Liver (tissue), 9 donors: ENCODE measurements around the gene VPS4B. TPM values are rescaled to one million over a fixed set of nuclear protein-coding genes. Genes with fewer than 3 reads are reported as not detected.

Source experiments
- DNase-seq: peaks from one replicate; pipeline ENCODE4 v3.0.0-alpha.2; 2017; ENCODE audit warnings: low spot score
- H3K27ac ChIP-seq, 2 donors: one replicate each; pipeline ENCODE4 v1.7.0; 2013; ENCODE audit warnings: inconsistent platforms in 2 of 2, low read length in 2 of 2, control low read depth in 1 of 2, low read depth in 1 of 2, mild to moderate bottlenecking in 1 of 2
- H3K27me3 ChIP-seq, 4 donors: one replicate each; pipeline versions ENCODE4 v1.6.1 to v1.7.0; 2013; ENCODE audit warnings: low read length in 3 of 4, inconsistent platforms in 1 of 4, mild to moderate bottlenecking in 1 of 4, moderate library complexity in 1 of 4; ENCODE audit not compliant: control insufficient read depth in 4 of 4, insufficient read depth in 4 of 4
- H3K36me3 ChIP-seq, 4 donors: one replicate each; pipeline versions ENCODE4 v1.6.1 to v1.7.0; 2013; ENCODE audit warnings: low read length in 3 of 4, mild to moderate bottlenecking in 3 of 4, low read depth in 1 of 4, moderate library complexity in 1 of 4; ENCODE audit not compliant: control insufficient read depth in 4 of 4, insufficient read depth in 3 of 4
- H3K4me1 ChIP-seq, 4 donors: one replicate each; pipeline versions ENCODE4 v1.6.1 to v1.7.0; 2013; ENCODE audit warnings: low read length in 3 of 4, mild to moderate bottlenecking in 3 of 4, moderate library complexity in 1 of 4; ENCODE audit not compliant: control insufficient read depth in 4 of 4, insufficient read depth in 4 of 4
- H3K4me3 ChIP-seq, 3 donors: one replicate each; pipeline versions ENCODE4 v1.6.1 to v1.7.0; 2013; ENCODE audit warnings: low read length in 3 of 3, control low read depth in 1 of 3, low read depth in 1 of 3, mild to moderate bottlenecking in 1 of 3
- H3K9ac ChIP-seq, 2 donors: one replicate each; pipeline ENCODE4 v1.7.0; 2013; ENCODE audit warnings: low read length in 2 of 2, mild to moderate bottlenecking in 2 of 2, moderate library complexity in 2 of 2, control low read depth in 1 of 2, low read depth in 1 of 2
- H3K9me3 ChIP-seq, 4 donors: one replicate each; pipeline versions ENCODE4 v1.6.1 to v1.7.0; 2013; ENCODE audit warnings: low read length in 3 of 4; ENCODE audit not compliant: control insufficient read depth in 4 of 4
- EGR1 ChIP-seq, 2 donors: IDR thresholded peaks; 2 replicates each; pipeline ENCODE4 v1.6.1; 2016 to 2018; ENCODE audit warnings: antibody characterized with exemption in 2 of 2, low read depth in 2 of 2
- FOXA1 ChIP-seq: IDR thresholded peaks from 2 replicates; pipeline ENCODE4 v1.6.1; 2016; ENCODE audit warnings: antibody characterized with exemption
- FOXA2 ChIP-seq: IDR thresholded peaks from 2 replicates; pipeline ENCODE4 v1.6.1; 2016; ENCODE audit warnings: antibody characterized with exemption
- GABPA ChIP-seq, 2 donors: IDR thresholded peaks in 1 of 2; conservative IDR thresholded peaks in 1 of 2; 2 replicates each; pipeline ENCODE4 v1.6.1; 2016; ENCODE audit warnings: antibody characterized with exemption in 2 of 2, mild to moderate bottlenecking in 1 of 2, moderate library complexity in 1 of 2
- HNF4A ChIP-seq, 2 donors: conservative IDR thresholded peaks; 2 replicates each; pipeline ENCODE4 v1.6.1; 2016; ENCODE audit warnings: antibody characterized with exemption in 2 of 2, mild to moderate bottlenecking in 2 of 2
- HNF4G ChIP-seq: IDR thresholded peaks from 2 replicates; pipeline ENCODE4 v1.6.1; 2016; ENCODE audit warnings: antibody characterized with exemption
- JUND ChIP-seq, 2 donors: IDR thresholded peaks; 2 replicates each; pipeline ENCODE4 v1.6.1; 2016; ENCODE audit warnings: antibody characterized with exemption in 2 of 2
- NR2F2 ChIP-seq: IDR thresholded peaks from 2 replicates; pipeline ENCODE4 v1.6.1; 2016; ENCODE audit warnings: antibody characterized with exemption
- RAD21 ChIP-seq, 2 donors: IDR thresholded peaks; 2 replicates each; pipeline ENCODE4 v1.6.1; 2016; ENCODE audit warnings: antibody characterized with exemption in 2 of 2, mild to moderate bottlenecking in 2 of 2
- SP1 ChIP-seq: IDR thresholded peaks from 2 replicates; pipeline ENCODE4 v1.6.1; 2018; ENCODE audit warnings: antibody characterized with exemption, mild to moderate bottlenecking
- TAF1 ChIP-seq: conservative IDR thresholded peaks from 2 replicates; pipeline ENCODE4 v1.6.1; 2016; ENCODE audit warnings: antibody characterized with exemption, mild to moderate bottlenecking
- YY1 ChIP-seq: IDR thresholded peaks from 2 replicates; pipeline ENCODE4 v1.6.1; 2016; ENCODE audit warnings: antibody characterized with exemption, mild to moderate bottlenecking
- WGBS: extraction: QIAGEN DNeasy Blood & Tissue Kit; methylation state at CpG from one replicate; pipeline ENCODE4 v1.1.7; 2013; 5-methylcytosine and 5-hydroxymethylcytosine counted together
- polyA plus RNA-seq, 2 donors: library from polyadenylated mRNA; stranded (reverse) in 1 of 2; unstranded in 1 of 2; fragments of 200-250 nt in 1 of 2; fragments of >200 nt in 1 of 2; fragmentation: Nextera tagmentation in 1 of 2; extraction: Ambion mirVana in 1 of 2; gene quantifications; one replicate each; pipeline versions ENCODE4 v1.2.1 to v1.2.3, GENCODE V29; 2013 to 2015
- total RNA-seq, 2 donors: library from RNA; depleted of rRNA; stranded (reverse); fragments of >200 nt; gene quantifications; one replicate each; pipeline ENCODE4 v1.2.3, GENCODE V29; 2014
- TF ChIP-seq, protein P1 (sequence below): IDR thresholded peaks from 2 replicates; pipeline ENCODE4 v1.6.1; 2016; ENCODE audit warnings: antibody characterized with exemption
- TF ChIP-seq, protein P2 (sequence below): IDR thresholded peaks from 2 replicates; pipeline ENCODE4 v1.6.1; 2016; ENCODE audit warnings: antibody characterized with exemption
- TF ChIP-seq, protein P3 (sequence below): fragments of 150-350 bp; IDR thresholded peaks from 2 replicates; pipeline ENCODE4 v1.5.1; 2017; ENCODE audit warnings: improper control_type of control experiment, low read depth, low read length; ENCODE audit not compliant: missing input control
- TF ChIP-seq, protein P4 (sequence below): IDR thresholded peaks from 2 replicates; pipeline ENCODE4 v1.6.1; 2016; ENCODE audit warnings: antibody characterized with exemption, mild to moderate bottlenecking
- donor health status: healthy.
- donor health status: healthy.
- donor health status: healthy.
- donor health status: healthy.
- donor health status: healthy.

Gene VPS4B
- total and polyA plus RNA-seq, 4 donors = 12.2 to 20.6 (median 18.2) TPM

DNA sequence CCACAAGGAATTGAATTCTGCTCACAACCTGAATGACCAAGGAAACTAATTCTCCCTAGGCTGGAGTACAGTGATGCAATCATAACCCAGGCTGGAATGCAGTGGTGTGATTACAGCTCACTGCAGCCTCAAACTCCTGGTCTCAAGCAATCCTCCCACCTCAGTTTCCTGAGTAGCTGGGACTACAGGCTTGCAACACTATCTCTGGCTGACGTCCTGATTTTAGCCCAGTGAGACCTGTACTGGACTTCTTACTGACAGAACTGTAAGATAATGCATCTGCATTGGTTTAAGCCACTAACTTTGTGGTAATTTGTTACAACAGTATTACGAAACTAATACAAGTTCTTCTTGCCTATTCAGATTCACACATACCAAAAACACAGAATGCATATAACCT lies 45.7 kb downstream of the VPS4B start:
- Histone ChIP-seq H3K9me3 (peaks cover 0 to 3% (median 0%) of the 10 kb centered on the region in 4 donors), H3K36me3 (peaks cover 0 to 2% (median 0%) of the 10 kb centered on the region in 4 donors), H3K9ac (no peak overlapping the region), H3K4me1 (no peaks in the 10 kb centered on the region), H3K27ac (no peak overlapping the region), H3K27me3 (no peaks in the 10 kb centered on the region), H3K4me3 (no peak overlapping the region)
- WGBS = 82% methylated on average over 2 of the region's 2 CpGs
- TF ChIP-seq EGR1 (IDR thresholded peaks at IDR 0.05; ENCODE audit: low read depth in 2 of 2) = no peak
- TF ChIP-seq, protein P1, sequence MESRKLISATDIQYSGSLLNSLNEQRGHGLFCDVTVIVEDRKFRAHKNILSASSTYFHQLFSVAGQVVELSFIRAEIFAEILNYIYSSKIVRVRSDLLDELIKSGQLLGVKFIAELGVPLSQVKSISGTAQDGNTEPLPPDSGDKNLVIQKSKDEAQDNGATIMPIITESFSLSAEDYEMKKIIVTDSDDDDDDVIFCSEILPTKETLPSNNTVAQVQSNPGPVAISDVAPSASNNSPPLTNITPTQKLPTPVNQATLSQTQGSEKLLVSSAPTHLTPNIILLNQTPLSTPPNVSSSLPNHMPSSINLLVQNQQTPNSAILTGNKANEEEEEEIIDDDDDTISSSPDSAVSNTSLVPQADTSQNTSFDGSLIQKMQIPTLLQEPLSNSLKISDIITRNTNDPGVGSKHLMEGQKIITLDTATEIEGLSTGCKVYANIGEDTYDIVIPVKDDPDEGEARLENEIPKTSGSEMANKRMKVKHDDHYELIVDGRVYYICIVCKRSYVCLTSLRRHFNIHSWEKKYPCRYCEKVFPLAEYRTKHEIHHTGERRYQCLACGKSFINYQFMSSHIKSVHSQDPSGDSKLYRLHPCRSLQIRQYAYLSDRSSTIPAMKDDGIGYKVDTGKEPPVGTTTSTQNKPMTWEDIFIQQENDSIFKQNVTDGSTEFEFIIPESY = no peak
- no peak for TF ChIP-seq HNF4G
- TF ChIP-seq TAF1 = no peak
- TF ChIP-seq, protein P2, sequence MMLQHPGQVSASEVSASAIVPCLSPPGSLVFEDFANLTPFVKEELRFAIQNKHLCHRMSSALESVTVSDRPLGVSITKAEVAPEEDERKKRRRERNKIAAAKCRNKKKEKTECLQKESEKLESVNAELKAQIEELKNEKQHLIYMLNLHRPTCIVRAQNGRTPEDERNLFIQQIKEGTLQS = no peak
- TF ChIP-seq RAD21 (IDR thresholded peaks at IDR 0.05) = no peak
- no peak for TF ChIP-seq GABPA (IDR thresholded peaks at IDR 0.05 in 1 of 2, conservative IDR thresholded peaks at IDR 0.05 in 1 of 2)
- no peak for TF ChIP-seq YY1
- TF ChIP-seq JUND (IDR thresholded peaks at IDR 0.05) = no peak
- TF ChIP-seq, protein P3, sequence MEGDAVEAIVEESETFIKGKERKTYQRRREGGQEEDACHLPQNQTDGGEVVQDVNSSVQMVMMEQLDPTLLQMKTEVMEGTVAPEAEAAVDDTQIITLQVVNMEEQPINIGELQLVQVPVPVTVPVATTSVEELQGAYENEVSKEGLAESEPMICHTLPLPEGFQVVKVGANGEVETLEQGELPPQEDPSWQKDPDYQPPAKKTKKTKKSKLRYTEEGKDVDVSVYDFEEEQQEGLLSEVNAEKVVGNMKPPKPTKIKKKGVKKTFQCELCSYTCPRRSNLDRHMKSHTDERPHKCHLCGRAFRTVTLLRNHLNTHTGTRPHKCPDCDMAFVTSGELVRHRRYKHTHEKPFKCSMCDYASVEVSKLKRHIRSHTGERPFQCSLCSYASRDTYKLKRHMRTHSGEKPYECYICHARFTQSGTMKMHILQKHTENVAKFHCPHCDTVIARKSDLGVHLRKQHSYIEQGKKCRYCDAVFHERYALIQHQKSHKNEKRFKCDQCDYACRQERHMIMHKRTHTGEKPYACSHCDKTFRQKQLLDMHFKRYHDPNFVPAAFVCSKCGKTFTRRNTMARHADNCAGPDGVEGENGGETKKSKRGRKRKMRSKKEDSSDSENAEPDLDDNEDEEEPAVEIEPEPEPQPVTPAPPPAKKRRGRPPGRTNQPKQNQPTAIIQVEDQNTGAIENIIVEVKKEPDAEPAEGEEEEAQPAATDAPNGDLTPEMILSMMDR = no peak
- TF ChIP-seq NR2F2 = no peak
- TF ChIP-seq FOXA1 = no peak
- no peak for TF ChIP-seq HNF4A (conservative IDR thresholded peaks at IDR 0.05)
- no peak for TF ChIP-seq SP1
- TF ChIP-seq, protein P4, sequence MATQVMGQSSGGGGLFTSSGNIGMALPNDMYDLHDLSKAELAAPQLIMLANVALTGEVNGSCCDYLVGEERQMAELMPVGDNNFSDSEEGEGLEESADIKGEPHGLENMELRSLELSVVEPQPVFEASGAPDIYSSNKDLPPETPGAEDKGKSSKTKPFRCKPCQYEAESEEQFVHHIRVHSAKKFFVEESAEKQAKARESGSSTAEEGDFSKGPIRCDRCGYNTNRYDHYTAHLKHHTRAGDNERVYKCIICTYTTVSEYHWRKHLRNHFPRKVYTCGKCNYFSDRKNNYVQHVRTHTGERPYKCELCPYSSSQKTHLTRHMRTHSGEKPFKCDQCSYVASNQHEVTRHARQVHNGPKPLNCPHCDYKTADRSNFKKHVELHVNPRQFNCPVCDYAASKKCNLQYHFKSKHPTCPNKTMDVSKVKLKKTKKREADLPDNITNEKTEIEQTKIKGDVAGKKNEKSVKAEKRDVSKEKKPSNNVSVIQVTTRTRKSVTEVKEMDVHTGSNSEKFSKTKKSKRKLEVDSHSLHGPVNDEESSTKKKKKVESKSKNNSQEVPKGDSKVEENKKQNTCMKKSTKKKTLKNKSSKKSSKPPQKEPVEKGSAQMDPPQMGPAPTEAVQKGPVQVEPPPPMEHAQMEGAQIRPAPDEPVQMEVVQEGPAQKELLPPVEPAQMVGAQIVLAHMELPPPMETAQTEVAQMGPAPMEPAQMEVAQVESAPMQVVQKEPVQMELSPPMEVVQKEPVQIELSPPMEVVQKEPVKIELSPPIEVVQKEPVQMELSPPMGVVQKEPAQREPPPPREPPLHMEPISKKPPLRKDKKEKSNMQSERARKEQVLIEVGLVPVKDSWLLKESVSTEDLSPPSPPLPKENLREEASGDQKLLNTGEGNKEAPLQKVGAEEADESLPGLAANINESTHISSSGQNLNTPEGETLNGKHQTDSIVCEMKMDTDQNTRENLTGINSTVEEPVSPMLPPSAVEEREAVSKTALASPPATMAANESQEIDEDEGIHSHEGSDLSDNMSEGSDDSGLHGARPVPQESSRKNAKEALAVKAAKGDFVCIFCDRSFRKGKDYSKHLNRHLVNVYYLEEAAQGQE = no peak
- DNase-seq = no peak

DNA sequence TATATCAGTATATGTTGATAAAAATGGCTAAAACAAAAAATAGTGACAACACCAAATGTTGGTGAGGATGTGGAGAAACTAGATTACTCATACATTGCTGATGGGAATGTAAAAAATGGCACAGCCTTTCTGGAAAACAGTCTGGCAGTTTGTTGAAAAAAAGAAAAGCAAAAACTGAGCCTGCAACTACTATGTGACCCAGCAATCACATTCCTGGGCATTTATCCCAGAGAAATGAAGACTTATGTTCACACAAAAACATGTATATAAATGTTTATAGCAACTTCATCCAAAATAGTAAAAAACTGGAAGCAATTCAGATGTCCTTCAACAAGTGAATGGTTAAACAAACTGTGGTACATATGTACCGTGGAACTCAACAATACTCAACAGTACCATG lies 47.7 kb downstream of the VPS4B start:
- Histone ChIP-seq H3K27me3 (no peaks in the 10 kb centered on the region), H3K4me1 (no peaks in the 10 kb centered on the region), H3K9ac (no peak overlapping the region), H3K4me3 (no peak overlapping the region), H3K36me3 (peaks cover 0 to 2% (median 0%) of the 10 kb centered on the region in 4 donors), H3K27ac (no peak overlapping the region), H3K9me3 (peaks cover 0 to 3% (median 0%) of the 10 kb centered on the region in 4 donors)
- 80% methylated on average over 1 of the region's 1 CpG for WGBS
- DNase-seq = no peak
- TF ChIP-seq YY1 (no peak), GABPA (IDR thresholded peaks at IDR 0.05 in 1 of 2, conservative IDR thresholded peaks at IDR 0.05 in 1 of 2) (no peak), RAD21 (IDR thresholded peaks at IDR 0.05) (no peak), FOXA2 (no peak), TAF1 (no peak), HNF4A (conservative IDR thresholded peaks at IDR 0.05) (no peak)
- TF ChIP-seq, protein P1 = no peak
- TF ChIP-seq, protein P4 = no peak
- TF ChIP-seq, protein P3 = no peak
